ENCODE measurements around the gene TPBGL. TPM values are rescaled to one million over a fixed set of nuclear protein-coding genes. Genes with fewer than 3 reads are reported as not detected.

The TPBGL gene
- total RNA-seq, 4 donors from 2014 or later = not detected

- intact Hi-C loops (cut with DNase I; ENCODE audit: low total_unique reads) = no loop called here
- no peak overlapping the region for H3K27ac ChIP-seq
- H3K36me3 ChIP-seq = no peaks in the 10 kb centered on the region
- DNase-seq = peak in 1 of 2 donors; percentile 2
- in situ Hi-C loops (cut with MboI; ENCODE audit: low sequenced_read_pairs in 4 of 4) = no loop called here
- no peaks in the 10 kb centered on the region for H3K4me1 ChIP-seq
- no peak for ATAC-seq
- TF ChIP-seq POLR2A (IDR thresholded peaks at IDR 0.05) = no peak
- TF ChIP-seq CTCF (IDR thresholded peaks at IDR 0.05 in 4 of 5, conservative IDR thresholded peaks at IDR 0.05 in 1 of 5) = no peak
- no peak overlapping the region for H3K4me3 ChIP-seq
- H3K27me3 ChIP-seq = no peaks in the 10 kb centered on the region
- no peaks in the 10 kb centered on the region for H3K9me3 ChIP-seq
Measured at GRCh38 chr11:75262436-75262835, 21.9 kb downstream of the TPBGL start.

GRCh38 chr11:75262961-75263852 lies 22.6 kb downstream of the TPBGL start:
- no peaks in the 10 kb centered on the region for H3K27me3 ChIP-seq
- in situ Hi-C loops (cut with MboI; ENCODE audit: low sequenced_read_pairs in 4 of 4) = no loop called here
- no peak for TF ChIP-seq POLR2A (IDR thresholded peaks at IDR 0.05)
- TF ChIP-seq CTCF (IDR thresholded peaks at IDR 0.05 in 4 of 5, conservative IDR thresholded peaks at IDR 0.05 in 1 of 5) = no peak
- no peaks in the 10 kb centered on the region for H3K4me1 ChIP-seq
- ATAC-seq = no peak
- intact Hi-C loops (cut with DNase I; ENCODE audit: low total_unique reads) = no loop called here
- H3K9me3 ChIP-seq = no peaks in the 10 kb centered on the region
- H3K27ac ChIP-seq = no peak overlapping the region
- no peak overlapping the region for H3K4me3 ChIP-seq
- DNase-seq = peak in 1 of 2 donors; percentile 10
- H3K36me3 ChIP-seq = no peaks in the 10 kb centered on the region

- intact Hi-C loops (cut with DNase I; ENCODE audit: low total_unique reads) = no loop called here
- H3K27ac ChIP-seq = no peak overlapping the region
- DNase-seq (peak in 1 of 2 donors; percentile 26), ATAC-seq (peak in 1 of 2 donors; percentile 29)
- no peaks in the 10 kb centered on the region for H3K36me3 ChIP-seq
- H3K9me3 ChIP-seq = no peaks in the 10 kb centered on the region
- no peaks in the 10 kb centered on the region for H3K27me3 ChIP-seq
- in situ Hi-C loops (cut with MboI; ENCODE audit: low sequenced_read_pairs in 4 of 4) = no loop called here
- TF ChIP-seq POLR2A (IDR thresholded peaks at IDR 0.05) (no peak), CTCF (IDR thresholded peaks at IDR 0.05 in 4 of 5, conservative IDR thresholded peaks at IDR 0.05 in 1 of 5) (no peak)
- H3K4me3 ChIP-seq = no peak overlapping the region
- H3K4me1 ChIP-seq = no peaks in the 10 kb centered on the region
Measured at GRCh38 chr11:75263944-75264349, 23.4 kb downstream of the TPBGL start.

GRCh38 chr11:75264356-75264755 lies 23.8 kb downstream of the TPBGL start:
- peak in 1 of 2 donors; percentile 6 for DNase-seq
- Histone ChIP-seq H3K9me3 (no peaks in the 10 kb centered on the region), H3K27ac (no peak overlapping the region), H3K4me3 (no peak overlapping the region), H3K27me3 (no peaks in the 10 kb centered on the region), H3K4me1 (no peaks in the 10 kb centered on the region), H3K36me3 (no peaks in the 10 kb centered on the region)
- TF ChIP-seq CTCF (IDR thresholded peaks at IDR 0.05 in 4 of 5, conservative IDR thresholded peaks at IDR 0.05 in 1 of 5) (no peak), POLR2A (IDR thresholded peaks at IDR 0.05) (no peak)
- intact Hi-C loops (cut with DNase I; ENCODE audit: low total_unique reads) (no loop called here), in situ Hi-C loops (cut with MboI; ENCODE audit: low sequenced_read_pairs in 4 of 4) (no loop called here)
- ATAC-seq = no peak
